Transverse colon (tissue), 4 donors: ENCODE data around the gene IQCF6.

Experiments used
- EP300 ChIP-seq: sonication (generic); formaldehyde crosslinking; IDR thresholded peaks from one replicate; pipeline ENCODE4 v1.6.1; 2017; ENCODE audit warnings: antibody characterized with exemption, low read depth
- POLR2AphosphoS5 ChIP-seq, 3 donors: sonication (generic); formaldehyde crosslinking; IDR thresholded peaks; one replicate each; pipeline ENCODE4 v1.6.1; 2016; ENCODE audit warnings: antibody characterized with exemption in 3 of 3
- TF ChIP-seq, protein P1 (sequence below), 5 experiments: fragments of 200-600 bp in 3 of 5; fragments of 450-650 bp in 2 of 5; sonication (generic) in 3 of 5; IDR thresholded peaks; 1 replicate in 2 of 5; 2 replicates in 3 of 5; pipeline ENCODE4 v1.5.1; 2016 to 2017; ENCODE audit warnings: antibody characterized with exemption in 5 of 5, inconsistent platforms in 3 of 5, mild to moderate bottlenecking in 2 of 5, moderate library complexity in 1 of 5

- TF ChIP-seq POLR2AphosphoS5 (IDR thresholded peaks at IDR 0.05) (no peak), EP300 (no peak)
- TF ChIP-seq, protein P1, sequence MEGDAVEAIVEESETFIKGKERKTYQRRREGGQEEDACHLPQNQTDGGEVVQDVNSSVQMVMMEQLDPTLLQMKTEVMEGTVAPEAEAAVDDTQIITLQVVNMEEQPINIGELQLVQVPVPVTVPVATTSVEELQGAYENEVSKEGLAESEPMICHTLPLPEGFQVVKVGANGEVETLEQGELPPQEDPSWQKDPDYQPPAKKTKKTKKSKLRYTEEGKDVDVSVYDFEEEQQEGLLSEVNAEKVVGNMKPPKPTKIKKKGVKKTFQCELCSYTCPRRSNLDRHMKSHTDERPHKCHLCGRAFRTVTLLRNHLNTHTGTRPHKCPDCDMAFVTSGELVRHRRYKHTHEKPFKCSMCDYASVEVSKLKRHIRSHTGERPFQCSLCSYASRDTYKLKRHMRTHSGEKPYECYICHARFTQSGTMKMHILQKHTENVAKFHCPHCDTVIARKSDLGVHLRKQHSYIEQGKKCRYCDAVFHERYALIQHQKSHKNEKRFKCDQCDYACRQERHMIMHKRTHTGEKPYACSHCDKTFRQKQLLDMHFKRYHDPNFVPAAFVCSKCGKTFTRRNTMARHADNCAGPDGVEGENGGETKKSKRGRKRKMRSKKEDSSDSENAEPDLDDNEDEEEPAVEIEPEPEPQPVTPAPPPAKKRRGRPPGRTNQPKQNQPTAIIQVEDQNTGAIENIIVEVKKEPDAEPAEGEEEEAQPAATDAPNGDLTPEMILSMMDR (IDR thresholded peaks at IDR 0.05) = no peak
Measured at GRCh38 chr3:51779137-51779536, at the start of gene IQCF6.
